Kidney (tissue), 14 donors: ENCODE measurements around the gene UBE2J2. TPM values are rescaled to one million over a fixed set of nuclear protein-coding genes. Genes with fewer than 3 reads are reported as not detected.

Experiments used
- DNase-seq, 5 donors: peaks; one replicate each; pipeline ENCODE4 v3.0.0-alpha.2; 2013 to 2020
- FAIRE-seq: peaks from 2 replicates; lab custom pipeline; 2012; peaks lifted over from hg19 to GRCh38; lab: Jason Lieb, UNC
- H3K27ac ChIP-seq, 2 donors: one replicate each; pipeline ENCODE4 v1.7.0; 2013; ENCODE audit warnings: low read depth in 2 of 2, low read length in 2 of 2, inconsistent platforms in 1 of 2
- H3K27me3 ChIP-seq: one replicate; pipeline ENCODE4 v1.7.1; 2013; ENCODE audit warnings: low read length, inconsistent platforms; ENCODE audit not compliant: control insufficient read depth, insufficient read depth
- H3K36me3 ChIP-seq, 3 donors: one replicate each; pipeline versions ENCODE4 v1.7.0 to v1.7.1; 2013; ENCODE audit warnings: low read length in 3 of 3, control low read depth in 1 of 3, inconsistent platforms in 1 of 3; ENCODE audit not compliant: insufficient read depth in 3 of 3, control insufficient read depth in 2 of 3
- H3K4me1 ChIP-seq, 3 donors: one replicate each; pipeline versions ENCODE4 v1.7.0 to v1.7.1; 2013; ENCODE audit warnings: low read length in 3 of 3, inconsistent platforms in 1 of 3, low read depth in 1 of 3; ENCODE audit not compliant: control insufficient read depth in 2 of 3, insufficient read depth in 2 of 3
- H3K4me3 ChIP-seq, 3 donors: one replicate each; pipeline versions ENCODE4 v1.7.0 to v1.8.1; 2013; ENCODE audit warnings: low read length in 3 of 3, control low read depth in 1 of 3, inconsistent platforms in 1 of 3
- H3K9ac ChIP-seq, 3 donors: one replicate each; pipeline versions ENCODE4 v1.7.0 to v1.7.1; 2013; ENCODE audit warnings: low read length in 3 of 3, control low read depth in 1 of 3, inconsistent platforms in 1 of 3
- H3K9me3 ChIP-seq, 3 donors: one replicate each; pipeline versions ENCODE4 v1.7.0 to v1.7.1; 2013; ENCODE audit warnings: low read length in 3 of 3, control low read depth in 1 of 3, inconsistent platforms in 1 of 3; ENCODE audit not compliant: control insufficient read depth in 2 of 3, insufficient read depth in 1 of 3
- intact Hi-C: fragments of 100-400 bp; cut with DNase I; formaldehyde crosslinking; loops from one replicate; pipeline ENCODE4 v1.11.1; 2022
- polyA plus RNA-seq: library from polyadenylated mRNA; stranded (reverse); fragments of 350-450 nt; fragmentation: Illumina TruSeq; extraction: RNeasy Lipid Tissue Mini Kit (QIAGEN cat#74804); gene quantifications from one replicate; pipeline ENCODE4 v1.2.3, GENCODE V29; 2014; ENCODE audit warnings: low read depth, low replicate concordance; ENCODE audit not compliant: insufficient read depth
- total RNA-seq: library from RNA; stranded (reverse); fragmentation: NEBNext Ultra II Directional; extraction: Animal tissue kit (Norgen Biotek cat#: 25700); gene quantifications from one replicate; pipeline ENCODE4 v1.2.1, GENCODE V29; 2021
- TF ChIP-seq, protein P1 (sequence below): IDR thresholded peaks from 3 replicates; pipeline ENCODE4 v1.5.1; 2012; ENCODE audit warnings: mild to moderate bottlenecking, moderate library complexity, borderline replicate concordance; ENCODE audit not compliant: insufficient read depth; ENCODE audit errors: extremely low read depth
- donor health status: control.
- donor health status: control.
- donor health status: control.
- donor health status: control.
- donor health status: control.
- donor health status: DM: yes; HTN: yes; CAD: no.
- donor health status: Normal renal cell carcinoma (clear cell type).

UBE2J2 gene
- total and polyA plus RNA-seq, 2 donors from 2014 or later: 56.6 to 57.4 TPM

DNA sequence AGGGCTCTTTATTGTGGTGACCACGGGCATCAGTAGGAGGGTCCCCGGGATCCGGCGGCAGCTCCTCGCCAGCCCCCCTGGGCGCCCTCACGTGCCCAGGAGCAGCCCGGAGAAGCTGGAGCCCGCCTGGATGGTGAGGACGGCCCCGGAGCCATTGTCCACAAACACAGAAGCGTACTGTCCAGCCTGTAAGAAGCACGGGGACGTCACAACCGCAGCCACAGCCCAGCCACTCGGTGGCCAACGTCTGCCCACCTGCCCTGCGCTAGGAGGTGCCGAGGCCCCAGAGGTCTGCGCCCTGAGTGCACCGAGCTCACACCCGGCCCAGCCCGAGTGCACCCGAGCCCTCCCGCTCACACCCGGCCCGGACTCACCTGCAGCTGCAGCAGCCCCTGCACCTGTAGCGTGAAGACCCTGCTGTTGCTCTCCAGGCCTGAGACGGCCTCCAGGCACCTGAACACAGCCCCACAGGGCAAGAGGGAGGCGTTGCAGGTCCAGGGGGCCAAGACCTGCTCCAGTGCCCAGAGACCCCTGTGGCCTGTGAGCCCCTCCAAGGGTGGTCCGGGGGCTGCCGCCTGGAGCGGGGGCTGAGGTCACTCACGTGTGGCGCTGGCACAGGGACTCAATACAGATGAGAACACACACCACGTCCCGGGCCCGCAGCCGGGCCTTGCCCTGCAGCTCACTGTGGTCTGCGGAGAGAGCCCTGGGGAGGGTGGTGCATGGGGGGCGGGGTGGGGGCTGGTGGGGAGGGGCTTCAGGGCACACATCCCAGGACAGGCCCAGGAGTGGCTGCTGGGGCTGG lies 31.0 kb downstream of the UBE2J2 start:
- no peak for FAIRE-seq
- intact Hi-C loops: no loop called here
- H3K27me3 ChIP-seq: no peaks in the 10 kb centered on the region

DNA sequence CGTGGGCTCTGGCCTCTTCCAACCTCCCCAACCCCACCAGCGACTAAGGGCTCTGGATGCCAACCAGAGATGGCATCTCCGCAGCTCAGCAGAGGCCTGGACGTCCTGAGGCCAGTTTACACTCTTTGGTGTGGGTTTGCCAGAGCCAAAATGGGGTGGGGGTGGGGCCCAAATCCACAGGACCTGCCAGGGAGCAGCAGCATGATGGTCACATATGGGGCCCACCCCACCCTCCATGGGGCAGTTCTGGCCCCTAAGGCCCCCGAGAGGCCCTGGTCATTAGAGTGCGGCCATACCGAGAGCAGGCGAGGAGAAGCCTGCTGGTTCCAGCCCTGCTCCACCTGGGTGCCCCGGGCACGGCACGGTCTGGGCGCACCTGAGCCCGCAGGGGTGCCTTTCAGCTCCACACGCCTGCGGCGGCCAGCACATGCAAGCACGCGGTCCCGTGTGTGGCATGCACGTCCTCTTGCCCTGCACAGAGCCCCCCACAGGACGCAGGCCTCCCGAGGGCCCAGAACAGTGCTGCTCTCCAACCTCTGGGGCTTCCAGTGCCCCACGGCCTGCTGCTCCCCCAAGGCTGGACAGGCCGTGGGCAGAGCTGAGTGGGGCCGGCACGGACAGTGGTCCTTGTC lies 31.9 kb downstream of the UBE2J2 start:
- Histone ChIP-seq H3K4me1 (no peaks in the 10 kb centered on the region), H3K27me3 (no peaks in the 10 kb centered on the region), H3K27ac (no peak overlapping the region), H3K9me3 (no peaks in the 10 kb centered on the region), H3K4me3 (no peak overlapping the region), H3K36me3 (no peaks in the 10 kb centered on the region), H3K9ac (no peak overlapping the region)
- FAIRE-seq: no peak
- intact Hi-C loops: no loop called here
- peak in 1 of 5 donors; percentile 59 for DNase-seq
- TF ChIP-seq, protein P1, sequence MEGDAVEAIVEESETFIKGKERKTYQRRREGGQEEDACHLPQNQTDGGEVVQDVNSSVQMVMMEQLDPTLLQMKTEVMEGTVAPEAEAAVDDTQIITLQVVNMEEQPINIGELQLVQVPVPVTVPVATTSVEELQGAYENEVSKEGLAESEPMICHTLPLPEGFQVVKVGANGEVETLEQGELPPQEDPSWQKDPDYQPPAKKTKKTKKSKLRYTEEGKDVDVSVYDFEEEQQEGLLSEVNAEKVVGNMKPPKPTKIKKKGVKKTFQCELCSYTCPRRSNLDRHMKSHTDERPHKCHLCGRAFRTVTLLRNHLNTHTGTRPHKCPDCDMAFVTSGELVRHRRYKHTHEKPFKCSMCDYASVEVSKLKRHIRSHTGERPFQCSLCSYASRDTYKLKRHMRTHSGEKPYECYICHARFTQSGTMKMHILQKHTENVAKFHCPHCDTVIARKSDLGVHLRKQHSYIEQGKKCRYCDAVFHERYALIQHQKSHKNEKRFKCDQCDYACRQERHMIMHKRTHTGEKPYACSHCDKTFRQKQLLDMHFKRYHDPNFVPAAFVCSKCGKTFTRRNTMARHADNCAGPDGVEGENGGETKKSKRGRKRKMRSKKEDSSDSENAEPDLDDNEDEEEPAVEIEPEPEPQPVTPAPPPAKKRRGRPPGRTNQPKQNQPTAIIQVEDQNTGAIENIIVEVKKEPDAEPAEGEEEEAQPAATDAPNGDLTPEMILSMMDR: no peak

More for the DNA sequence above, 31.0 kb downstream of the UBE2J2 start:
- TF ChIP-seq, protein P1: no peak
- H3K27ac ChIP-seq: no peak overlapping the region
- peak in 1 of 5 donors; percentile 67 for DNase-seq
- no peak overlapping the region for H3K4me3 ChIP-seq
- no peaks in the 10 kb centered on the region for H3K4me1 ChIP-seq
- H3K9me3 ChIP-seq: no peaks in the 10 kb centered on the region
- no peaks in the 10 kb centered on the region for H3K36me3 ChIP-seq
- H3K9ac ChIP-seq: no peak overlapping the region

DNA sequence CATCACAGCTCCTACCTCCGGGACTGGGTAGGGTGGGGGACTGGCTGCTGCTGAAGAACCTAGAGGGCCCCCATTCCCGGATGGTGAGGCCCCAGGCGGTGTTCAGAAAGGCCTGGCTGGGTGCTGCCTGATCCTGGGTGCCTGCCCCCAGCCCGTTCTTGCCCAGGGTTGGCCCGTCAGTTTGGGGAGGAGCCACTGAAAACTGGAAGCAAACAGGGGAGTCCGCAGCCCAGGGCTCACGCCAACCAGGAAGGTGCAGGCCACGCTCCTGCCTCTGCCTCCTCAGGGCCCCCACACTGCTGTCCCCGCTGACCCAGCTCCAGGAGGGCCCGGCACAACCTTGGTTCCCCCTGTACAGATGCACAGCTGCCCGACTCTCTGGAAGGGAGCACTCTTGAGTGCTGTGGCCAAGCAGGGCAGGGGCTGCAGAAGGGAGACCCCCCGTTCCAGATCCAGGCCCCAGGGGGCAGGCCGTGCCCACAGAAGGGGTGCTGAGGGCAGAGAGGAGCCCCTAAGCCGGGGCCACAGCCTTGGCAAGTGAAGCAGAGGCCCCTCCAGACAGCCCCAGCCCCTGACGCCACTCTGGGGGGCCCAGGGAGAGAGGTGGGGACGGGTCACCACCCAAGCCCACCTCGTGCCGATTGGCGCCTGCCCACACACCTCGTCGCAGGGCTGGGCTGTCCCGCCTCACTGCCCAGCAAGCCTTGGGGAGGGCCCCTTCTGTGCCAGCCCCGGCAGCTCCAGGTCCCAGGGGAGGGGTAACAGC lies 32.6 kb downstream of the UBE2J2 start:
- TF ChIP-seq, protein P1: no peak
- H3K4me1 ChIP-seq: no peaks in the 10 kb centered on the region
- no peak overlapping the region for H3K9ac ChIP-seq
- H3K9me3 ChIP-seq: no peaks in the 10 kb centered on the region
- DNase-seq: peak in 3 of 5 donors; percentile 53 to 80 (median 62)
- no peak overlapping the region for H3K27ac ChIP-seq
- no peaks in the 10 kb centered on the region for H3K27me3 ChIP-seq
- FAIRE-seq: no peak
- no peaks in the 10 kb centered on the region for H3K36me3 ChIP-seq
- no peak overlapping the region for H3K4me3 ChIP-seq
- intact Hi-C loops: no loop called here
